ENCODE data around the gene DNAJC21.

DNA sequence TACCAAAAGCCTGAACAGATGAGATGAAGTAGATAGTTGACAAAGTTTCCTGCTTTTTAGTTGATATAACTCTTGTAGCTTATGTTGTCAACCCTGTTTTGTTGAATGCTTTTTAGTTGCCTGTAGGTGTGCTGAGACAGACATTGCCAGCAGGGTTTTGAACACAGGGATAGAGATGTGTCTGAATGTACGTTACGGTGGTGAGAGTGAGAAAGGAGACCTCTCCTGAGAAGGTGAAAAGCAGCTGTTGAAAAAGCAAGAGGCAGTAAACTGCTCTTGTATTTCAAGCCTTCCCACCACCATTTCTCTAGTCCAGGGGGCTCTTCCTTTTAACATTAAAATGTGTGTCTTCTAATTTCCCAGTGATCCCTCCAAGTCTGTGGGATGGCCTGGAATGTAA, 14.7 kb downstream of the DNAJC21 start:
- TF ChIP-seq, protein P1, sequence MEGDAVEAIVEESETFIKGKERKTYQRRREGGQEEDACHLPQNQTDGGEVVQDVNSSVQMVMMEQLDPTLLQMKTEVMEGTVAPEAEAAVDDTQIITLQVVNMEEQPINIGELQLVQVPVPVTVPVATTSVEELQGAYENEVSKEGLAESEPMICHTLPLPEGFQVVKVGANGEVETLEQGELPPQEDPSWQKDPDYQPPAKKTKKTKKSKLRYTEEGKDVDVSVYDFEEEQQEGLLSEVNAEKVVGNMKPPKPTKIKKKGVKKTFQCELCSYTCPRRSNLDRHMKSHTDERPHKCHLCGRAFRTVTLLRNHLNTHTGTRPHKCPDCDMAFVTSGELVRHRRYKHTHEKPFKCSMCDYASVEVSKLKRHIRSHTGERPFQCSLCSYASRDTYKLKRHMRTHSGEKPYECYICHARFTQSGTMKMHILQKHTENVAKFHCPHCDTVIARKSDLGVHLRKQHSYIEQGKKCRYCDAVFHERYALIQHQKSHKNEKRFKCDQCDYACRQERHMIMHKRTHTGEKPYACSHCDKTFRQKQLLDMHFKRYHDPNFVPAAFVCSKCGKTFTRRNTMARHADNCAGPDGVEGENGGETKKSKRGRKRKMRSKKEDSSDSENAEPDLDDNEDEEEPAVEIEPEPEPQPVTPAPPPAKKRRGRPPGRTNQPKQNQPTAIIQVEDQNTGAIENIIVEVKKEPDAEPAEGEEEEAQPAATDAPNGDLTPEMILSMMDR (conservative IDR thresholded peaks at IDR 0.05; ENCODE audit: low read depth, low read length), result no peak
- TF ChIP-seq EZH2 (IDR thresholded peaks at IDR 0.05; ENCODE audit: low read length, unreplicated experiment), result no peak
